ENCODE results near the gene CCNA1. TPM values are rescaled to one million over a fixed set of nuclear protein-coding genes. Genes with fewer than 3 reads are reported as not detected.

Gene CCNA1
- total and polyA plus RNA-seq, 10 of the 15 experiments (the other 5 are each of a cell fraction or from before 2014, with no cell fraction given), result 0.38 to 6.0 (median 1.1) TPM

DNA sequence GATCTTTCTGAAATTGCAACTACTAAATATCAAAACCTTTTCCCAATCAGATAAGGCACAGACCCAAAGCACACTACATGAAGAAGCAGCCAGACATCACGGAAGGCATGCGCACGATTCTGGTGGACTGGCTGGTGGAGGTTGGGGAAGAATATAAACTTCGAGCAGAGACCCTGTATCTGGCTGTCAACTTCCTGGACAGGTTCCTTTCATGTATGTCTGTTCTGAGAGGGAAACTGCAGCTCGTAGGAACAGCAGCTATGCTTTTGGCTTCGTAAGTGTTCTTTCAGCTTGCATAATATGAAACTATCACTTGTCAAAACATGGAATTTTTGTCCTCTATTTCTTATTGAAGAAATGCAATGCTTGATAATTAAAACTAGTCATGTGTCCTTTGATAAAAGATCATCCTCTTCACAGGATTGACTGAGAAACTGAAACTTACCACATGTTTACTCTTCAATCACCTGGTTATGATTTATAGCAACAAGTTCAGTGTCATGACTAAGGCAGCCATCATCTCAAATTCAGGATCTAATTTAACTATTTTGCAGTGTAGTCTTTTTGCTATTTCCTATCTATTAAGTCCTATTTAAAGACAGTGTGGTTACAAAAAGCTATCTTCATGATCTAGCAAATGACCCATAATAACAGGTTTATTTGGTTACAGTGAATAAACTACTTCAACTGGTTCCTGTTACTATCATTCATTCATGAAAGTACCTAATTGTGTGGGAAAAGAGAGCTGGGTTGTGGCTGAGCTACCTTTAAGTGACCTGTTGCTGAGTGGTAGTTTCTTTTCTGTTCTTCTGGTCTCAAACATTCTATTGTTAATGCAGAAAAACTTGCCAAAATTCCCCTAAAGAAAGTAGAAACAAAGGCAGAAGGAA is 6.5 kb downstream of the CCNA1 start (continued):
- TF ChIP-seq, protein P1, sequence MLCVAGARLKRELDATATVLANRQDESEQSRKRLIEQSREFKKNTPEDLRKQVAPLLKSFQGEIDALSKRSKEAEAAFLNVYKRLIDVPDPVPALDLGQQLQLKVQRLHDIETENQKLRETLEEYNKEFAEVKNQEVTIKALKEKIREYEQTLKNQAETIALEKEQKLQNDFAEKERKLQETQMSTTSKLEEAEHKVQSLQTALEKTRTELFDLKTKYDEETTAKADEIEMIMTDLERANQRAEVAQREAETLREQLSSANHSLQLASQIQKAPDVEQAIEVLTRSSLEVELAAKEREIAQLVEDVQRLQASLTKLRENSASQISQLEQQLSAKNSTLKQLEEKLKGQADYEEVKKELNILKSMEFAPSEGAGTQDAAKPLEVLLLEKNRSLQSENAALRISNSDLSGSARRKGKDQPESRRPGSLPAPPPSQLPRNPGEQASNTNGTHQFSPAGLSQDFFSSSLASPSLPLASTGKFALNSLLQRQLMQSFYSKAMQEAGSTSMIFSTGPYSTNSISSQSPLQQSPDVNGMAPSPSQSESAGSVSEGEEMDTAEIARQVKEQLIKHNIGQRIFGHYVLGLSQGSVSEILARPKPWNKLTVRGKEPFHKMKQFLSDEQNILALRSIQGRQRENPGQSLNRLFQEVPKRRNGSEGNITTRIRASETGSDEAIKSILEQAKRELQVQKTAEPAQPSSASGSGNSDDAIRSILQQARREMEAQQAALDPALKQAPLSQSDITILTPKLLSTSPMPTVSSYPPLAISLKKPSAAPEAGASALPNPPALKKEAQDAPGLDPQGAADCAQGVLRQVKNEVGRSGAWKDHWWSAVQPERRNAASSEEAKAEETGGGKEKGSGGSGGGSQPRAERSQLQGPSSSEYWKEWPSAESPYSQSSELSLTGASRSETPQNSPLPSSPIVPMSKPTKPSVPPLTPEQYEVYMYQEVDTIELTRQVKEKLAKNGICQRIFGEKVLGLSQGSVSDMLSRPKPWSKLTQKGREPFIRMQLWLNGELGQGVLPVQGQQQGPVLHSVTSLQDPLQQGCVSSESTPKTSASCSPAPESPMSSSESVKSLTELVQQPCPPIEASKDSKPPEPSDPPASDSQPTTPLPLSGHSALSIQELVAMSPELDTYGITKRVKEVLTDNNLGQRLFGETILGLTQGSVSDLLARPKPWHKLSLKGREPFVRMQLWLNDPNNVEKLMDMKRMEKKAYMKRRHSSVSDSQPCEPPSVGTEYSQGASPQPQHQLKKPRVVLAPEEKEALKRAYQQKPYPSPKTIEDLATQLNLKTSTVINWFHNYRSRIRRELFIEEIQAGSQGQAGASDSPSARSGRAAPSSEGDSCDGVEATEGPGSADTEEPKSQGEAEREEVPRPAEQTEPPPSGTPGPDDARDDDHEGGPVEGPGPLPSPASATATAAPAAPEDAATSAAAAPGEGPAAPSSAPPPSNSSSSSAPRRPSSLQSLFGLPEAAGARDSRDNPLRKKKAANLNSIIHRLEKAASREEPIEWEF (IDR thresholded peaks at IDR 0.05; ENCODE audit: insufficient replicate concordance, low read depth, low read length), result no peak
- TF ChIP-seq RAD21 (IDR thresholded peaks at IDR 0.05; ENCODE audit: insufficient read depth, low read depth, low read length), result no peak
- TF ChIP-seq, protein P2, sequence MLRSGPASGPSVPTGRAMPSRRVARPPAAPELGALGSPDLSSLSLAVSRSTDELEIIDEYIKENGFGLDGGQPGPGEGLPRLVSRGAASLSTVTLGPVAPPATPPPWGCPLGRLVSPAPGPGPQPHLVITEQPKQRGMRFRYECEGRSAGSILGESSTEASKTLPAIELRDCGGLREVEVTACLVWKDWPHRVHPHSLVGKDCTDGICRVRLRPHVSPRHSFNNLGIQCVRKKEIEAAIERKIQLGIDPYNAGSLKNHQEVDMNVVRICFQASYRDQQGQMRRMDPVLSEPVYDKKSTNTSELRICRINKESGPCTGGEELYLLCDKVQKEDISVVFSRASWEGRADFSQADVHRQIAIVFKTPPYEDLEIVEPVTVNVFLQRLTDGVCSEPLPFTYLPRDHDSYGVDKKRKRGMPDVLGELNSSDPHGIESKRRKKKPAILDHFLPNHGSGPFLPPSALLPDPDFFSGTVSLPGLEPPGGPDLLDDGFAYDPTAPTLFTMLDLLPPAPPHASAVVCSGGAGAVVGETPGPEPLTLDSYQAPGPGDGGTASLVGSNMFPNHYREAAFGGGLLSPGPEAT (IDR thresholded peaks at IDR 0.05; ENCODE audit: low read depth), result peak; percentile 45; the same call in 1 of the 2 replicates
- TF ChIP-seq BMI1 (IDR thresholded peaks at IDR 0.05; ENCODE audit: borderline replicate concordance), result no peak
- TF ChIP-seq SUPT20H (IDR thresholded peaks at IDR 0.05; ENCODE audit: borderline replicate concordance, control insufficient read depth, low read depth, low read length), result no peak
- TF ChIP-seq NR2F1 (conservative IDR thresholded peaks at IDR 0.05), result peak; percentile 59; the same call in 1 of the 2 replicates
- TF ChIP-seq, protein P3, sequence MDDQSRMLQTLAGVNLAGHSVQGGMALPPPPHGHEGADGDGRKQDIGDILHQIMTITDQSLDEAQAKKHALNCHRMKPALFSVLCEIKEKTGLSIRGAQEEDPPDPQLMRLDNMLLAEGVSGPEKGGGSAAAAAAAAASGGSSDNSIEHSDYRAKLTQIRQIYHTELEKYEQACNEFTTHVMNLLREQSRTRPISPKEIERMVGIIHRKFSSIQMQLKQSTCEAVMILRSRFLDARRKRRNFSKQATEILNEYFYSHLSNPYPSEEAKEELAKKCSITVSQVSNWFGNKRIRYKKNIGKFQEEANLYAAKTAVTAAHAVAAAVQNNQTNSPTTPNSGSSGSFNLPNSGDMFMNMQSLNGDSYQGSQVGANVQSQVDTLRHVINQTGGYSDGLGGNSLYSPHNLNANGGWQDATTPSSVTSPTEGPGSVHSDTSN (IDR thresholded peaks at IDR 0.05; ENCODE audit: insufficient replicate concordance, low read depth, low read length), result no peak
- TF ChIP-seq TARDBP (IDR thresholded peaks at IDR 0.05; ENCODE audit: borderline replicate concordance), result no peak
- TF ChIP-seq, protein P4, sequence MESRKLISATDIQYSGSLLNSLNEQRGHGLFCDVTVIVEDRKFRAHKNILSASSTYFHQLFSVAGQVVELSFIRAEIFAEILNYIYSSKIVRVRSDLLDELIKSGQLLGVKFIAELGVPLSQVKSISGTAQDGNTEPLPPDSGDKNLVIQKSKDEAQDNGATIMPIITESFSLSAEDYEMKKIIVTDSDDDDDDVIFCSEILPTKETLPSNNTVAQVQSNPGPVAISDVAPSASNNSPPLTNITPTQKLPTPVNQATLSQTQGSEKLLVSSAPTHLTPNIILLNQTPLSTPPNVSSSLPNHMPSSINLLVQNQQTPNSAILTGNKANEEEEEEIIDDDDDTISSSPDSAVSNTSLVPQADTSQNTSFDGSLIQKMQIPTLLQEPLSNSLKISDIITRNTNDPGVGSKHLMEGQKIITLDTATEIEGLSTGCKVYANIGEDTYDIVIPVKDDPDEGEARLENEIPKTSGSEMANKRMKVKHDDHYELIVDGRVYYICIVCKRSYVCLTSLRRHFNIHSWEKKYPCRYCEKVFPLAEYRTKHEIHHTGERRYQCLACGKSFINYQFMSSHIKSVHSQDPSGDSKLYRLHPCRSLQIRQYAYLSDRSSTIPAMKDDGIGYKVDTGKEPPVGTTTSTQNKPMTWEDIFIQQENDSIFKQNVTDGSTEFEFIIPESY (IDR thresholded peaks at IDR 0.05), result no peak
- no peak for TF ChIP-seq KAT2A (conservative IDR thresholded peaks at IDR 0.05; ENCODE audit: control insufficient read depth, low read depth, low read length)
- TF ChIP-seq, protein P5, sequence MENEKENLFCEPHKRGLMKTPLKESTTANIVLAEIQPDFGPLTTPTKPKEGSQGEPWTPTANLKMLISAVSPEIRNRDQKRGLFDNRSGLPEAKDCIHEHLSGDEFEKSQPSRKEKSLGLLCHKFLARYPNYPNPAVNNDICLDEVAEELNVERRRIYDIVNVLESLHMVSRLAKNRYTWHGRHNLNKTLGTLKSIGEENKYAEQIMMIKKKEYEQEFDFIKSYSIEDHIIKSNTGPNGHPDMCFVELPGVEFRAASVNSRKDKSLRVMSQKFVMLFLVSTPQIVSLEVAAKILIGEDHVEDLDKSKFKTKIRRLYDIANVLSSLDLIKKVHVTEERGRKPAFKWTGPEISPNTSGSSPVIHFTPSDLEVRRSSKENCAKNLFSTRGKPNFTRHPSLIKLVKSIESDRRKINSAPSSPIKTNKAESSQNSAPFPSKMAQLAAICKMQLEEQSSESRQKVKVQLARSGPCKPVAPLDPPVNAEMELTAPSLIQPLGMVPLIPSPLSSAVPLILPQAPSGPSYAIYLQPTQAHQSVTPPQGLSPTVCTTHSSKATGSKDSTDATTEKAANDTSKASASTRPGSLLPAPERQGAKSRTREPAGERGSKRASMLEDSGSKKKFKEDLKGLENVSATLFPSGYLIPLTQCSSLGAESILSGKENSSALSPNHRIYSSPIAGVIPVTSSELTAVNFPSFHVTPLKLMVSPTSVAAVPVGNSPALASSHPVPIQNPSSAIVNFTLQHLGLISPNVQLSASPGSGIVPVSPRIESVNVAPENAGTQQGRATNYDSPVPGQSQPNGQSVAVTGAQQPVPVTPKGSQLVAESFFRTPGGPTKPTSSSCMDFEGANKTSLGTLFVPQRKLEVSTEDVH (IDR thresholded peaks at IDR 0.05; ENCODE audit: low read depth, partially characterized antibody), result no peak
- TF ChIP-seq JUND (IDR thresholded peaks at IDR 0.05; ENCODE audit: low read depth, low read length), result no peak
- peak; percentile 71 for TF ChIP-seq MTA2 (IDR thresholded peaks at IDR 0.05; ENCODE audit: low read depth)
- peak; percentile 96 for TF ChIP-seq ZNF24 (IDR thresholded peaks at IDR 0.05)
- no peak for TF ChIP-seq SRF (IDR thresholded peaks at IDR 0.05; ENCODE audit: low read depth in 2 of 2, low read length in 2 of 2)

All from GM12878 (cell line).